HG03139 (cell line): ENCODE data around the gene EFTUD2.
"Not testable (repeated sequence)": the region's sequence is repeated elsewhere in the genome, so short reads cannot be mapped to it uniquely, and the experiment has no call there.

Source experiments
- ATAC-seq: cut with Tn5 transposase; IDR thresholded peaks from one replicate; pipeline ENCODE4 v1.9.1; 2021; ENCODE audit not compliant: unreplicated experiment

Gene EFTUD2

GRCh38 chr17:44899074-44899782 is at the start of gene EFTUD2:
Gene EFTUD2 (minus strand): TSS chr17:44899445. CDS start chr17:44894521, 4,924 bp downstream.
- ATAC-seq, result peak; percentile 60

- no peak for ATAC-seq
These were observed 49.1 kb upstream of the EFTUD2 start for GRCh38 chr17:44948315-44948795.

- peak; percentile 78 for ATAC-seq
These were observed 48.4 kb upstream of the EFTUD2 start, which contains the start of gene KIF18B for GRCh38 chr17:44947461-44948314. Gene KIF18B (minus strand): TSS chr17:44947773. CDS start chr17:44936344, 11,429 bp downstream.

- ATAC-seq, result not testable (repeated sequence)
These were observed 46.4 kb upstream of the EFTUD2 start for GRCh38 chr17:44945652-44946051.

- ATAC-seq, result no peak
These were observed 43.2 kb upstream of the EFTUD2 start for GRCh38 chr17:44942456-44942855.

GRCh38 chr17:44941712-44942331 is 42.6 kb upstream of the EFTUD2 start:
- no peak for ATAC-seq

GRCh38 chr17:44940768-44941167 is 41.5 kb upstream of the EFTUD2 start:
- no peak for ATAC-seq

GRCh38 chr17:44940317-44940716 is 41.1 kb upstream of the EFTUD2 start:
- no peak for ATAC-seq

- ATAC-seq, result no peak
These were observed 35.9 kb upstream of the EFTUD2 start for GRCh38 chr17:44935116-44935515.

GRCh38 chr17:44934745-44935105 is 35.5 kb upstream of the EFTUD2 start:
- ATAC-seq, result no peak

- ATAC-seq, result no peak
These were observed 34.8 kb upstream of the EFTUD2 start for GRCh38 chr17:44933824-44934744.

- no peak for ATAC-seq
These were observed 33.5 kb upstream of the EFTUD2 start for GRCh38 chr17:44932787-44933097.

GRCh38 chr17:44932096-44932786 is 33.0 kb upstream of the EFTUD2 start:
- ATAC-seq, result no peak

GRCh38 chr17:44931376-44931775 is 32.1 kb upstream of the EFTUD2 start:
- no peak for ATAC-seq

- ATAC-seq, result no peak
These were observed 31.4 kb upstream of the EFTUD2 start for GRCh38 chr17:44930667-44931066.

GRCh38 chr17:44928950-44929720 is 29.9 kb upstream of the EFTUD2 start:
- no peak for ATAC-seq

GRCh38 chr17:44928136-44928535 is 28.9 kb upstream of the EFTUD2 start:
- no peak for ATAC-seq

GRCh38 chr17:44927696-44928095 is 28.5 kb upstream of the EFTUD2 start:
- ATAC-seq, result no peak

- ATAC-seq, result no peak
These were observed 27.7 kb upstream of the EFTUD2 start for GRCh38 chr17:44926821-44927525.
